ENCODE results near the gene TRIM43. TPM values are rescaled to one million over a fixed set of nuclear protein-coding genes. Genes with fewer than 3 reads are reported as not detected.
"Not testable (repeated sequence)": the region's sequence is repeated elsewhere in the genome, so short reads cannot be mapped to it uniquely, and the experiment has no call there.

The TRIM43 gene
- total RNA-seq, 1 donor from 2014 or later, result not detected

- H3K27me3 Mint-ChIP-seq; H3K27ac Mint-ChIP-seq; H3K36me3 Mint-ChIP-seq (ENCODE audit: low read depth); H3K9me3 Mint-ChIP-seq; H3K4me1 Mint-ChIP-seq; DNase-seq; H3K4me3 Mint-ChIP-seq; intact Hi-C loops (cut with micrococcal nuclease): not testable (repeated sequence)
These were observed 16.6 kb downstream of the TRIM43 start for GRCh38 chr2:95608356-95608755.

GRCh38 chr2:95609764-95610163 lies 18.0 kb downstream of the TRIM43 start:
- DNase-seq; H3K27me3 Mint-ChIP-seq; intact Hi-C loops (cut with micrococcal nuclease); H3K9me3 Mint-ChIP-seq; H3K36me3 Mint-ChIP-seq (ENCODE audit: low read depth); H3K4me3 Mint-ChIP-seq; H3K27ac Mint-ChIP-seq; H3K4me1 Mint-ChIP-seq: not testable (repeated sequence)

- H3K4me3 Mint-ChIP-seq; H3K27ac Mint-ChIP-seq; intact Hi-C loops (cut with micrococcal nuclease); H3K4me1 Mint-ChIP-seq; H3K27me3 Mint-ChIP-seq; H3K9me3 Mint-ChIP-seq; DNase-seq; H3K36me3 Mint-ChIP-seq (ENCODE audit: low read depth): not testable (repeated sequence)
These were observed 21.2 kb downstream of the TRIM43 start for GRCh38 chr2:95613048-95613447.

- H3K27me3 Mint-ChIP-seq; DNase-seq; intact Hi-C loops (cut with micrococcal nuclease); H3K4me1 Mint-ChIP-seq; H3K9me3 Mint-ChIP-seq; H3K27ac Mint-ChIP-seq; H3K4me3 Mint-ChIP-seq; H3K36me3 Mint-ChIP-seq (ENCODE audit: low read depth): not testable (repeated sequence)
These were observed 30.9 kb downstream of the TRIM43 start for GRCh38 chr2:95622728-95623127.

GRCh38 chr2:95630987-95631386 lies 39.2 kb downstream of the TRIM43 start:
- H3K36me3 Mint-ChIP-seq (ENCODE audit: low read depth); H3K4me3 Mint-ChIP-seq; intact Hi-C loops (cut with micrococcal nuclease); H3K27ac Mint-ChIP-seq; H3K27me3 Mint-ChIP-seq; DNase-seq; H3K9me3 Mint-ChIP-seq; H3K4me1 Mint-ChIP-seq: not testable (repeated sequence)

GRCh38 chr2:95633626-95634259 lies 41.9 kb downstream of the TRIM43 start:
- DNase-seq; H3K9me3 Mint-ChIP-seq; H3K36me3 Mint-ChIP-seq (ENCODE audit: low read depth); H3K4me3 Mint-ChIP-seq; H3K27me3 Mint-ChIP-seq; H3K27ac Mint-ChIP-seq; intact Hi-C loops (cut with micrococcal nuclease); H3K4me1 Mint-ChIP-seq: not testable (repeated sequence)

- H3K36me3 Mint-ChIP-seq (ENCODE audit: low read depth); H3K27me3 Mint-ChIP-seq; H3K4me1 Mint-ChIP-seq; H3K27ac Mint-ChIP-seq; H3K9me3 Mint-ChIP-seq; H3K4me3 Mint-ChIP-seq; intact Hi-C loops (cut with micrococcal nuclease); DNase-seq: not testable (repeated sequence)
These were observed 48.9 kb downstream of the TRIM43 start for GRCh38 chr2:95640515-95641288.

- H3K27me3 Mint-ChIP-seq; H3K36me3 Mint-ChIP-seq (ENCODE audit: low read depth); H3K27ac Mint-ChIP-seq; H3K4me1 Mint-ChIP-seq; H3K9me3 Mint-ChIP-seq; intact Hi-C loops (cut with micrococcal nuclease); H3K4me3 Mint-ChIP-seq; DNase-seq: not testable (repeated sequence)
These were observed 49.4 kb downstream of the TRIM43 start for GRCh38 chr2:95641289-95641575.

- H3K27me3 Mint-ChIP-seq; H3K9me3 Mint-ChIP-seq; intact Hi-C loops (cut with micrococcal nuclease); H3K36me3 Mint-ChIP-seq (ENCODE audit: low read depth); DNase-seq; H3K4me3 Mint-ChIP-seq; H3K27ac Mint-ChIP-seq; H3K4me1 Mint-ChIP-seq: not testable (repeated sequence)
These were observed 50.0 kb downstream of the TRIM43 start for GRCh38 chr2:95641787-95642186.

GRCh38 chr2:95642360-95642759 lies 50.6 kb downstream of the TRIM43 start:
- H3K27me3 Mint-ChIP-seq; H3K27ac Mint-ChIP-seq; H3K4me1 Mint-ChIP-seq; intact Hi-C loops (cut with micrococcal nuclease); H3K9me3 Mint-ChIP-seq; H3K36me3 Mint-ChIP-seq (ENCODE audit: low read depth); DNase-seq; H3K4me3 Mint-ChIP-seq: not testable (repeated sequence)

- H3K27me3 Mint-ChIP-seq; intact Hi-C loops (cut with micrococcal nuclease); H3K36me3 Mint-ChIP-seq (ENCODE audit: low read depth); DNase-seq; H3K4me3 Mint-ChIP-seq; H3K4me1 Mint-ChIP-seq; H3K9me3 Mint-ChIP-seq; H3K27ac Mint-ChIP-seq: not testable (repeated sequence)
These were observed 51.1 kb downstream of the TRIM43 start for GRCh38 chr2:95642951-95643350.

- DNase-seq; H3K9me3 Mint-ChIP-seq; H3K36me3 Mint-ChIP-seq (ENCODE audit: low read depth); intact Hi-C loops (cut with micrococcal nuclease); H3K4me3 Mint-ChIP-seq; H3K27me3 Mint-ChIP-seq; H3K4me1 Mint-ChIP-seq; H3K27ac Mint-ChIP-seq: not testable (repeated sequence)
These were observed 53.5 kb downstream of the TRIM43 start for GRCh38 chr2:95645312-95645711.

- H3K27me3 Mint-ChIP-seq; H3K27ac Mint-ChIP-seq; intact Hi-C loops (cut with micrococcal nuclease); H3K4me3 Mint-ChIP-seq; H3K4me1 Mint-ChIP-seq; H3K9me3 Mint-ChIP-seq; H3K36me3 Mint-ChIP-seq (ENCODE audit: low read depth); DNase-seq: not testable (repeated sequence)
These were observed 54.6 kb downstream of the TRIM43 start for GRCh38 chr2:95646274-95646994.

- intact Hi-C loops (cut with micrococcal nuclease); H3K4me1 Mint-ChIP-seq; DNase-seq; H3K9me3 Mint-ChIP-seq; H3K36me3 Mint-ChIP-seq (ENCODE audit: low read depth); H3K4me3 Mint-ChIP-seq; H3K27me3 Mint-ChIP-seq; H3K27ac Mint-ChIP-seq: not testable (repeated sequence)
These were observed 57.2 kb downstream of the TRIM43 start for GRCh38 chr2:95648894-95649544.

All from activated CD4-positive, alpha-beta T cell treated with anti-CD3 and anti-CD28 coated beads, Interleukin-2, amount 10 ng/mL, durations not matched to agents 24 days and 14 days (primary cell).